GM12872 (cell line): ENCODE data around the gene CFLAR.

Experiments used
- TF ChIP-seq, protein P1 (sequence below): IDR thresholded peaks from 3 replicates; pipeline ENCODE4 v1.5.1; 2011; ENCODE audit warnings: low read depth, mild to moderate bottlenecking, low read length, moderate library complexity; ENCODE audit not compliant: insufficient read depth

Gene CFLAR

DNA sequence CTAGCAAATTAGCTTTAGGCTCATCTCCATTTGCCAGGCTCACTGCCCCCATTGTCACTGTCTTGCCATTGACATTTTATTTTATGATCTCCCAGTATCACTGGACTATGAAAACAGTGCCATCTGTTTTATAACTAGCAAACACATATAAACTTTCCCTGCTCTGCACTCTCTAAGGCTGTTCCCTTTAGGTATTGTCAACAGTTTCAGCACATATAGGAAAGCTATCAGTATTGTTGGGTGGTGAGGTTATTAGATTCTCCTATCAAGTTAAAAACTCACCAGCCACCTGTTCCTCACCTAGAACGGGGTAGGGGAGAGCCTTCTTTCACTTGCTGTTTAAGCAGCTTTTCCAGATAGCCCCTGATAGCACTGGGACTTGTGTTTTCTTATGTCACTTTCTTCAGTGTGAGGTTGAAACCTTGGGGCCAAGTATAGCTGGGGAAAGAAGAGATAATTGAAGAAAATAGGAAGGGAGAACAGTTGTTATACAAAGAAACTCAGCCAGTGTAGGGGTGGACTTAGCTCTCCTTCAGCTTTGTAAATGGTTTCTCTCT, 32.5 kb downstream of the CFLAR start:
- TF ChIP-seq, protein P1, sequence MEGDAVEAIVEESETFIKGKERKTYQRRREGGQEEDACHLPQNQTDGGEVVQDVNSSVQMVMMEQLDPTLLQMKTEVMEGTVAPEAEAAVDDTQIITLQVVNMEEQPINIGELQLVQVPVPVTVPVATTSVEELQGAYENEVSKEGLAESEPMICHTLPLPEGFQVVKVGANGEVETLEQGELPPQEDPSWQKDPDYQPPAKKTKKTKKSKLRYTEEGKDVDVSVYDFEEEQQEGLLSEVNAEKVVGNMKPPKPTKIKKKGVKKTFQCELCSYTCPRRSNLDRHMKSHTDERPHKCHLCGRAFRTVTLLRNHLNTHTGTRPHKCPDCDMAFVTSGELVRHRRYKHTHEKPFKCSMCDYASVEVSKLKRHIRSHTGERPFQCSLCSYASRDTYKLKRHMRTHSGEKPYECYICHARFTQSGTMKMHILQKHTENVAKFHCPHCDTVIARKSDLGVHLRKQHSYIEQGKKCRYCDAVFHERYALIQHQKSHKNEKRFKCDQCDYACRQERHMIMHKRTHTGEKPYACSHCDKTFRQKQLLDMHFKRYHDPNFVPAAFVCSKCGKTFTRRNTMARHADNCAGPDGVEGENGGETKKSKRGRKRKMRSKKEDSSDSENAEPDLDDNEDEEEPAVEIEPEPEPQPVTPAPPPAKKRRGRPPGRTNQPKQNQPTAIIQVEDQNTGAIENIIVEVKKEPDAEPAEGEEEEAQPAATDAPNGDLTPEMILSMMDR, result no peak

DNA sequence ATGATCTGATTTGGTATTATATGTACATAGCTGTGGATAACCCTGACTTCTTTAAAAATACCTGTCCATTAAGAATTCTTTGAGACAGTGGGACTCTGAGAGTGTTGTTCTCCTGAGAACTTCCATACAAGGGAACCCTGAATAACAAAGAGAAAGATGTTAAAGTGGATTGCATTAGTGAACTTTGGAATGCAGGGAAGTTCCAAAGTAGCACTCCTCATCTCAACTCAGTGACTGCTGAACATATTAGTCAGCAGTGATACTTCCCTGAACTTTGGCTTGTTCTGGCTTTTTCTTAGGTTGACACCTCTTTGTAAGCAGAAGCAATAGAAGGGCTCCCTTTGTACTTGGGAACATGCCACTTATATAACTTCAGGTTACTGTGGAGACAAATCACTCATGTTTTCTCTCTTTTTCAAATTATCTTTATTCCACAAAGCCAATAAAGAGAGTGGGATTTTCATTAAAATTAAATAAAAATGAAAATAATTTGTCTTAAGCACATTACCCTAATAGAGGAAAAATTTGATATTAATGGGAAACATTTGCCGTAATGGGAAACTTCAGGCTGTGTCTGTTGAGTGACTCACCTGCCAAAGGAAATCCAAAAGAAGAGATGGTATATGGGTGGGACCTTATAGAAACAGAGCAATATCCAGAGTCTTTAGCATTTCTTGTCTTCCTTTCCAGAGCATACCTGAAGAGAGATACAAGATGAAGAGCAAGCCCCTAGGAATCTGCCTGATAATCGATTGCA, 33.3 kb downstream of the CFLAR start:
- TF ChIP-seq, protein P1, result no peak

DNA sequence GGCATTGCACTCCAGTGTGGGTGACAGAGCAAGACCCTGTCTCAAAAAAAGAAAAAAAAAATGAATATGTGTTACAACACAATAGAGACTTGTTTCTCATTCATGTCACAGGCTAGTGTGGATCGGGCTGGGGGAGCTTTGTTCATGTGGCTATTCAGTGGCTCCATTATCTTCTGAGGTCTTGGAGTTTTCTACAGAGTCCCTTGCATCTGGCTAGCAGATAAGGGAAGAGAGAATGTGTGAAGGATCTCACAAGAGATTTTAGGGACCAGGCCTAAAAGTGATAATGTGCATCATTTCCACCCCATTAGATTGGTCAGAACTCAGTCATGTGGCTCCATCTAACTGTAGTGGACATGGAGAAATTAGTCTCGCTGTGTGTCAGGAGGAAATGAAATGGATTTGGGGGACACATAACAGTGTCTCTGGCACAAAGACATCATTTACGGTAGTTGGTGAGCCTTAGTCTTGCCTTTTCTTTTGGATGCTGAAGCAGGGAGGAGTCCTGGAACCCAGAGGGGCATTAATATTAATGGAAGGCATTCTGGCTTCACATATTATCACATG, 34.6 kb downstream of the CFLAR start:
- TF ChIP-seq, protein P1, result no peak

DNA sequence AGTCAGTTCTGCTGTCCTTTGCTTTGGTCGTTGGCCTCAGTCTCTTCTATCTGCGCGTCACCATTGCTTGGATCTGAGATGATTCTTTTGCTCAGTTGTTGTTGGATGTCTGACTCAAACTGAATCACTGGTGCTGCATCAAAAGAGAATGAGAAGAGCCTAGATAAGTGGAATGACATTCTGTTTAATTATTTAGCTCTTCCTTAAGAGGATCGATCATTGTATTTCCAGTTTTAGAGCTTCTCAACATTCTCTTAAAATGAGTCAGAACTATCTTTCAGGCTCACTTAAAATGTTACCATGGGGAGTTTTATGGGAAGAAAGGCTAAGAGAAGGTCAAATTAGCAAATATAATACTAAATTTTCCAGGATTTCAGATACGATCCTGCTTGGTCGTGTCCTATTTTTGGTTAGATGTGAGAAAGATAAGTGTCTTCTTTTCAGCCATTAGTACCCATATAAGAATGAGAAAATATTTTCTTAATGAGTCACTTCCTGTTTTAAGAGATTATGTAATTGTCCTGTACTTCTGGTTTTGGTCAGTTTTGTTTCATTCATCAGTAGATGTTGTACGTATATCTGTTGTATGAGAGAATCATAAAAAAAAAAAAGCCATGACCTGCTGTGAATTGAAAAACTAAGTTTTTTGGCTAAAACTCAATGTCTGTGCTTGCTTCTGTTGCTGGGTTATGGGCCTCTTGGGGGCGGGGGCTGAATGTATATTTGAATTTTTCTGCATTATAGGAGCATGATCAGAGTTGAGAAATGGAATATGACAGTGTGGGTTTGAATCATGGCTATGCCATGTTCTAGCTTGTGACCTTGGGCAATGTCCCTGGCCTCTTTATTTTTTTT, 35.4 kb downstream of the CFLAR start:
- TF ChIP-seq, protein P1, result no peak

DNA sequence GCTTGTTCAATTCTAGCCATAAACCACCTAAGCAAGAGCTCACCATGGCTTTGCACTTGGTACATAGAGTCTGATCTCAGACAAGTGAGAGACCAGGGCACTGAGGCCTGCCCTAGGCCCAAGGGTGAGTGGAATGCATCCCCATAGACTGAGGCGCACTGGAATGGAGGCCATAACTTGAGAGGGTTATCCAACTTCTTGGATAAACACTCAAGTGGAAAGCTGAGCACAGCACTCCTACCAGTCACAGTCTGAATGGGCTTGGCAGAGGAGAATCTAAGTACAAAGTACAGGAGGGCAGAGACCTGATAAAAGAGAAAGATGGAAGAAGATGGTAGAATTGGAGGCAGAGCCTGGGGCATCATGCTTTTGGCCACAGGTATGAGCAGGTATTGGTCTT, 36.6 kb downstream of the CFLAR start:
- TF ChIP-seq, protein P1, result no peak

DNA sequence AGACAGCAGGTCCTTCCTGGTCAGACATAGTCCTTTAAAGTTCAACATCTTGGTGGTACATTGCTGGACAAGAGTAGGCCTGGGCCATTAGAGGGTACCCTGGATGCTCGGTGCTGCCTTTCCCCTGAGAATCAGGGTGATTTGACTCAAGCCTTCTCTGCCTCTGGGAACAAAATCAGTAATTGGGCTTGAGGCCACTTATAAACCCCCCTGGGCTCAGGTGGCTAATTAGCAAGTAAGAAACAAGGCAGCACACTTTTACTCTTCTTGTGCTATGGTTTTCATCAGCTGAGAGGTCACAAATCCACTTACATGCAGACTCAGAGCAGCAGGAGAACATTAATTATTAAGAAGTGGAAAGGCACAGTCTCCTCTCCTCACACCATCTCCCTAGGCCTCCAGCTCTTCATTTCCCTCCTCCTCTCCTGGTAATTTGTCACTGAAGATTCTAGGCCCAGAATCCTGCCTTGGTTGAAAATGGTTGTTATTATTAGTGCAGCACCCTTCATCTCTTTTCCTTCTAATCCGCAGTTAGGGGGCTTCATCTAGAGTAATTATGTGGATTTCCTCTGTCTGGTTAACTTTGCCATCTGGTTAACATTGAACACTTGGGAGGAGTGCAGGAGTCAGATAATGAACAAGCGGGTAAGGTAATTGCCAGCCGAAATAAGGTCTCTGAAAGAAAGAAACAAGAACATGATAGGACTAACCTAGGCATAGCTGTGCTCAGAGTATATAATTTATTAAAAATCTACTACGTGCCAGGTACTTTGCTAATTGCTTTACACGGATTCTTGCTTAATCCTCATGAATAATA, 37.2 kb downstream of the CFLAR start:
- TF ChIP-seq, protein P1, result no peak
